Measurements from ENCODE around the gene PCDHGA2.

Gene PCDHGA2

DNA sequence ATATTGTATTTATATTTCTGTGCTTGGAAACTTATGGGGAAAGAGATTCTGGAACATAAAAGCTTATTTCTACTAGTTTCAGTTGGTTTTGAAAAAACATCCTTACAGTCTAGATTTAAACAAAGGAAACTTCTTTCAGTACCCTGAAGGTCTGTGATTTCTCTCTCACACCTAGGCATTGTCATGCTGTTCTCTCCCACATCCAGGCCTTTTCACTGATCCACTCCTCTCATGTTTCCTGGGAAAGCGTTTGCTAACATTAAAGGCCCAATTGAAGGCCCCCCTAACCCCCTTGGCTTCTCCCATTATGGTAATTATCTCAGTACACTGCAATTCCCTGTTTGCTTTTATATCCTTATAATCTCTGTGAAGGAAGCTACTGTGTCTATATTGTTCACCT is 4.2 kb downstream of the PCDHGA2 start:
- H3K4me2 ChIP-seq (ENCODE audit: insufficient read depth, low read length): no peak overlapping the region
- ATAC-seq (ENCODE audit: insufficient read depth, low read depth) (no peak), DNase-seq (no peak)
- no peak overlapping the region for H3K9ac ChIP-seq (ENCODE audit: low read depth, low read length)
- no peaks in the 10 kb centered on the region for H3K27me3 ChIP-seq (ENCODE audit: insufficient read depth, low read length, poor library complexity)
- H3K27ac ChIP-seq (ENCODE audit: low read length): no peak overlapping the region
- no peaks in the 10 kb centered on the region for H3K79me2 ChIP-seq (ENCODE audit: insufficient read depth, low read length)
- no peak overlapping the region for H3K4me3 ChIP-seq (ENCODE audit: low read depth in 1 of 2, low read length in 2 of 2)
- no peak overlapping the region for H2AFZ ChIP-seq (ENCODE audit: low read depth, low read length)
- H3K9me3 ChIP-seq (ENCODE audit: insufficient read depth, low read length, severe bottlenecking): no peaks in the 10 kb centered on the region
- TF ChIP-seq EZH2 (IDR thresholded peaks at IDR 0.05; ENCODE audit: borderline replicate concordance, low read depth, low read length, severe bottlenecking): no peak
- TF ChIP-seq, protein P1, sequence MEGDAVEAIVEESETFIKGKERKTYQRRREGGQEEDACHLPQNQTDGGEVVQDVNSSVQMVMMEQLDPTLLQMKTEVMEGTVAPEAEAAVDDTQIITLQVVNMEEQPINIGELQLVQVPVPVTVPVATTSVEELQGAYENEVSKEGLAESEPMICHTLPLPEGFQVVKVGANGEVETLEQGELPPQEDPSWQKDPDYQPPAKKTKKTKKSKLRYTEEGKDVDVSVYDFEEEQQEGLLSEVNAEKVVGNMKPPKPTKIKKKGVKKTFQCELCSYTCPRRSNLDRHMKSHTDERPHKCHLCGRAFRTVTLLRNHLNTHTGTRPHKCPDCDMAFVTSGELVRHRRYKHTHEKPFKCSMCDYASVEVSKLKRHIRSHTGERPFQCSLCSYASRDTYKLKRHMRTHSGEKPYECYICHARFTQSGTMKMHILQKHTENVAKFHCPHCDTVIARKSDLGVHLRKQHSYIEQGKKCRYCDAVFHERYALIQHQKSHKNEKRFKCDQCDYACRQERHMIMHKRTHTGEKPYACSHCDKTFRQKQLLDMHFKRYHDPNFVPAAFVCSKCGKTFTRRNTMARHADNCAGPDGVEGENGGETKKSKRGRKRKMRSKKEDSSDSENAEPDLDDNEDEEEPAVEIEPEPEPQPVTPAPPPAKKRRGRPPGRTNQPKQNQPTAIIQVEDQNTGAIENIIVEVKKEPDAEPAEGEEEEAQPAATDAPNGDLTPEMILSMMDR (IDR thresholded peaks at IDR 0.05; ENCODE audit: borderline replicate concordance, extremely low read depth, low read length, poor library complexity, severe bottlenecking): no peak
- H3K36me3 ChIP-seq (ENCODE audit: insufficient read depth, low read length): no peaks in the 10 kb centered on the region
- no peaks in the 10 kb centered on the region for H3K4me1 ChIP-seq (ENCODE audit: insufficient read depth, low read length)
- H4K20me1 ChIP-seq (ENCODE audit: insufficient read depth, low read length): no peaks in the 10 kb centered on the region

DNA sequence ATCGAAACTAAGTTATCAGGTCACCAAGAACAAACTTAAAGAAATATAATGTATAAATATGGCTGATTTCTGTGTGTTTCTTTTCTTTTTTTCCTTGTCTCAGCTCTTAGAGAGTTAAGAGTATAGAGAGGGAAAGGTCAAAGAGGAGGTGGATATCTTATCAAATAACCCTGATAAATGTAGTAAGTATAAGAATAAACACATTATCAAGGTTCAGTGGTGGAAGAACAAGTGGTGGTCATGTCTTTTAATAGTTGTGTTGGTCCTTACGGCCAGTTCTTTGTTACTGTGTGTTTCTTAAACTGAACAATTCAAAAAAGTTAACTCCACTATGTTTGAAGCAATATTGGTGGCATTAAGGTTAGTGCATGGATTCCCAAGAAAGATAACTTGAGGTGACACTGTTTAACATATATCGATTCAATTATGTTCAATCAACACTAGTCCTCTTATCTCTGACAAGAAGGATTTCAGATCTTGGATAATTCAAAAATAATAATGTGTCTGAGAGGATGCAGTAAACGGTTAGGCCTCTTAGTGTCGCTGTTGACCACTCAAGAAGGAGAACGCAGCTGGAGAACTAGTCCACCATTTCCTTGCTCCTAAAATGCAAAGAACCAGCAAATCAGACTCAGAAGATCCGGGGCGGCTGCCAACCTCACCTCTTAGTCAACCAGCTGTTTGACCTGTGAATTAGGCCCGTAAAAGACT is 4.8 kb downstream of the PCDHGA2 start, which contains the start of gene PCDHGA3:
PCDHGA3 (plus strand) TSS at position 588 of the 711 bp plus-strand sequence. CDS start 205 bp downstream, outside the sequence.
- H4K20me1 ChIP-seq (ENCODE audit: insufficient read depth, low read length): no peaks in the 10 kb centered on the region
- no peak within 1 kb of the TSS for H3K9ac ChIP-seq (ENCODE audit: low read depth, low read length)
- H3K9me3 ChIP-seq (ENCODE audit: insufficient read depth, low read length, severe bottlenecking): no peaks in the 10 kb centered on the region
- TF ChIP-seq, protein P1 (IDR thresholded peaks at IDR 0.05; ENCODE audit: borderline replicate concordance, extremely low read depth, low read length, poor library complexity, severe bottlenecking): peak; percentile 18
- no peak for TF ChIP-seq EZH2 (IDR thresholded peaks at IDR 0.05; ENCODE audit: borderline replicate concordance, low read depth, low read length, severe bottlenecking)
- no peaks in the 10 kb centered on the region for H3K27me3 ChIP-seq (ENCODE audit: insufficient read depth, low read length, poor library complexity)
- H3K4me1 ChIP-seq (ENCODE audit: insufficient read depth, low read length): no peaks in the 10 kb centered on the region
- no peak within 1 kb of the TSS for H3K4me3 ChIP-seq (ENCODE audit: low read depth in 1 of 2, low read length in 2 of 2)
- H3K4me2 ChIP-seq (ENCODE audit: insufficient read depth, low read length): no peak within 1 kb of the TSS
- no peak for ATAC-seq (ENCODE audit: insufficient read depth, low read depth)
- H3K27ac ChIP-seq (ENCODE audit: low read length): no peak within 1 kb of the TSS
- no peak within 1 kb of the TSS for H2AFZ ChIP-seq (ENCODE audit: low read depth, low read length)
- H3K36me3 ChIP-seq (ENCODE audit: insufficient read depth, low read length): no peaks in the 10 kb centered on the region
- H3K79me2 ChIP-seq (ENCODE audit: insufficient read depth, low read length): no peaks in the 10 kb centered on the region
- DNase-seq: no peak

DNA sequence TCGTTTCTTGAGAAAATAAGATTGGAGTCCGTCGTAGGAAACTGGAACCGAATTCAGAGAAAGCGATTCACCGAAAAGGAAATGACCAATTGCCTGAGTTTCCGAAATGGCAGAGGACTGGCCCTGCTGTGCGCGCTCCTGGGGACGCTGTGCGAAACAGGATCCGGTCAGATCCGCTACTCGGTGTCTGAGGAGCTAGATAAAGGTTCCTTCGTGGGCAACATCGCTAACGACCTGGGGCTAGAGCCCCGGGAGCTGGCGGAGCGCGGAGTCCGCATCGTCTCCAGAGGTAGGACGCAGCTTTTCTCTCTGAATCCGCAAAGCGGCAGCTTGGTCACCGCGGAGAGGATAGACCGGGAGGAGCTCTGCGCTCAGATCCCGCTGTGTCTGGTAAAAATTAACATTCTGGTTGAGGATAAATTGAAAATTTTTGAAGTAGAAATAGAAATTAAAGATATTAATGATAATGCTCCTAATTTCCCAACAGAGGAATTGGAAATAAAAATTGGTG is 5.4 kb downstream of the PCDHGA2 start:
- ATAC-seq (ENCODE audit: insufficient read depth, low read depth) (no peak), DNase-seq (no peak)
- no peaks in the 10 kb centered on the region for H4K20me1 ChIP-seq (ENCODE audit: insufficient read depth, low read length)
- no peaks in the 10 kb centered on the region for H3K36me3 ChIP-seq (ENCODE audit: insufficient read depth, low read length)
- H3K27ac ChIP-seq (ENCODE audit: low read length): no peak overlapping the region
- H3K4me3 ChIP-seq (ENCODE audit: low read depth in 1 of 2, low read length in 2 of 2): no peak overlapping the region
- H3K4me2 ChIP-seq (ENCODE audit: insufficient read depth, low read length): no peak overlapping the region
- no peaks in the 10 kb centered on the region for H3K27me3 ChIP-seq (ENCODE audit: insufficient read depth, low read length, poor library complexity)
- H3K79me2 ChIP-seq (ENCODE audit: insufficient read depth, low read length): no peaks in the 10 kb centered on the region
- TF ChIP-seq, protein P1 (IDR thresholded peaks at IDR 0.05; ENCODE audit: borderline replicate concordance, extremely low read depth, low read length, poor library complexity, severe bottlenecking): no peak
- TF ChIP-seq EZH2 (IDR thresholded peaks at IDR 0.05; ENCODE audit: borderline replicate concordance, low read depth, low read length, severe bottlenecking): no peak
- H3K9ac ChIP-seq (ENCODE audit: low read depth, low read length): no peak overlapping the region
- H3K4me1 ChIP-seq (ENCODE audit: insufficient read depth, low read length): no peaks in the 10 kb centered on the region
- H2AFZ ChIP-seq (ENCODE audit: low read depth, low read length): no peak overlapping the region
- H3K9me3 ChIP-seq (ENCODE audit: insufficient read depth, low read length, severe bottlenecking): no peaks in the 10 kb centered on the region
